GM12878 (cell line): Measurements from ENCODE around the gene SEMA3C. TPM values are rescaled to one million over a fixed set of nuclear protein-coding genes. Genes with fewer than 3 reads are reported as not detected.

Experiments
- ATAC-seq: fragments of 200-7000 bp; cut with Tn5 transposase; 3 replicates; pipeline ENCODE4 v1.9.1; 2020; ENCODE audit warnings: mild to moderate bottlenecking, moderate library complexity
- BruUV-seq: library from RNA; stranded (reverse); fragments of 400-500 nt; replicated peaks from 2 replicates; lab custom pipeline; 2021; lab: Mats Ljungman, UMichigan
- CTCF ChIA-PET: fragments of 300-600 bp; sonication (Branson Sonifier 250); formaldehyde crosslinking; extraction: SDS; loops from one replicate; lab custom pipeline; 2021; ENCODE audit warnings: inconsistent platforms; lab: Yijun Ruan, JAX
- POLR2A ChIA-PET: fragments of 350-600 bp; formaldehyde crosslinking; extraction: SDS; loops from one replicate; lab custom pipeline; 2021; ENCODE audit warnings: inconsistent platforms; lab: Charles Lee
- RAD21 ChIA-PET: fragments of 300-600 bp; sonication (Branson Sonifier 250); formaldehyde crosslinking; loops from one replicate; lab custom pipeline; 2023; ENCODE audit warnings: antibody characterized with exemption; ENCODE audit not compliant: unreplicated experiment; lab: Charles Lee
- SMC1A ChIA-PET: fragments of 300-600 bp; sonication (Branson Sonifier 250); formaldehyde crosslinking; loops from one replicate; lab custom pipeline; 2023; ENCODE audit not compliant: unreplicated experiment, uncharacterized antibody; lab: Charles Lee
- DNase-seq: peaks from one replicate; pipeline ENCODE4 v3.0.0-alpha.2; 2011; ENCODE audit warnings: low read depth, low spot score
- FAIRE-seq: peaks from 3 replicates; lab custom pipeline; 2011; peaks lifted over from hg19 to GRCh38; lab: Jason Lieb, UNC
- H2AFZ ChIP-seq: 2 replicates; pipeline ENCODE4 v1.6.0; 2011; ENCODE audit warnings: low read depth, low read length, control low read depth; ENCODE audit not compliant: control insufficient read depth
- H3K27ac ChIP-seq: 2 replicates; pipeline ENCODE4 v1.5.1; 2011; ENCODE audit warnings: control low read depth; ENCODE audit not compliant: control insufficient read depth, insufficient read depth
- H3K27me3 ChIP-seq, 2 experiments: replicated peaks in 1 of 2; 2 replicates each; pipeline versions ENCODE4 v1.6.0 to v1.6.1; 2011; ENCODE audit warnings: low read length in 1 of 2; ENCODE audit not compliant: control insufficient read depth in 2 of 2, insufficient read depth in 2 of 2
- H3K36me3 ChIP-seq, 2 experiments: 2 replicates each; pipeline ENCODE4 v1.5.1; 2011; ENCODE audit warnings: low read length in 1 of 2; ENCODE audit not compliant: control insufficient read depth in 2 of 2, insufficient read depth in 2 of 2
- H3K4me1 ChIP-seq: 2 replicates; pipeline ENCODE4 v1.6.1; 2011; ENCODE audit warnings: mild to moderate bottlenecking, low read length, moderate library complexity, mixed read lengths; ENCODE audit not compliant: control insufficient read depth, insufficient read depth
- H3K4me2 ChIP-seq: 2 replicates; pipeline ENCODE4 v1.6.0; 2011; ENCODE audit warnings: control low read depth; ENCODE audit not compliant: control insufficient read depth, insufficient read depth
- H3K4me3 ChIP-seq: fragments of 200-600 bp; sonication (generic); 2 replicates; pipeline ENCODE4 v1.5.1; 2016
- H3K79me2 ChIP-seq: 2 replicates; pipeline ENCODE4 v1.6.0; 2011; ENCODE audit warnings: low read length; ENCODE audit not compliant: control insufficient read depth, insufficient read depth
- H3K9ac ChIP-seq: 2 replicates; pipeline ENCODE4 v1.8.0; 2011; ENCODE audit warnings: low read length, control low read depth, mixed read lengths; ENCODE audit not compliant: control insufficient read depth, insufficient read depth
- H3K9me3 ChIP-seq: replicated peaks from 3 replicates; pipeline ENCODE4 v1.5.1; 2011; ENCODE audit warnings: mild to moderate bottlenecking, low read length; ENCODE audit not compliant: control insufficient read depth, insufficient read depth
- H4K20me1 ChIP-seq: 2 replicates; pipeline ENCODE4 v1.6.0; 2011; ENCODE audit not compliant: control insufficient read depth, insufficient read depth
- ASH2L ChIP-seq: fragments of 300-600, 200-600 bp; sonication (generic); IDR thresholded peaks from 2 replicates; pipeline ENCODE4 v1.6.1; 2017; ENCODE audit warnings: low read depth, mild to moderate bottlenecking, borderline replicate concordance
- ETV6 ChIP-seq, 2 experiments: fragments of 450-650 bp in 1 of 2; IDR thresholded peaks in 1 of 2; conservative IDR thresholded peaks in 1 of 2; 2 replicates each; pipeline ENCODE4 v1.6.1; 2014; ENCODE audit warnings: antibody characterized with exemption in 1 of 2, borderline replicate concordance in 1 of 2, low read depth in 1 of 2, mild to moderate bottlenecking in 1 of 2, moderate library complexity in 1 of 2
- EZH2 ChIP-seq: IDR thresholded peaks from 2 replicates; pipeline ENCODE4 v1.6.1; 2012; ENCODE audit warnings: low read depth, mild to moderate bottlenecking, control low read depth, inconsistent platforms, low read length, borderline replicate concordance; ENCODE audit not compliant: control insufficient read depth
- IRF4 ChIP-seq: IDR thresholded peaks from 2 replicates; pipeline ENCODE4 v1.6.1; 2011; ENCODE audit warnings: low read depth, low read length
- LARP7 ChIP-seq: fragments of 450-650 bp; IDR thresholded peaks from 2 replicates; pipeline ENCODE4 v1.6.1; 2017; ENCODE audit warnings: mild to moderate bottlenecking
- MTA2 ChIP-seq: fragments of 450-650 bp; IDR thresholded peaks from 2 replicates; pipeline ENCODE4 v1.6.1; 2016; ENCODE audit warnings: low read depth, mild to moderate bottlenecking, moderate library complexity
- RAD21 ChIP-seq: IDR thresholded peaks from 2 replicates; pipeline ENCODE4 v1.6.1; 2011; ENCODE audit warnings: mild to moderate bottlenecking, low read depth, low read length, moderate library complexity; ENCODE audit not compliant: insufficient read depth
- RELA ChIP-seq: fragments of 450-650 bp; IDR thresholded peaks from 2 replicates; pipeline ENCODE4 v1.8.0; 2014; ENCODE audit warnings: borderline replicate concordance; ENCODE audit not compliant: partially characterized antibody
- SIN3A ChIP-seq: IDR thresholded peaks from 2 replicates; pipeline ENCODE4 v1.6.1; 2012; ENCODE audit warnings: low read depth, low read length, improper control_type of control experiment
- SIX5 ChIP-seq: IDR thresholded peaks from 2 replicates; pipeline ENCODE4 v1.6.1; 2011; ENCODE audit warnings: mild to moderate bottlenecking, low read depth, low read length, moderate library complexity; ENCODE audit not compliant: severe bottlenecking
- SMAD1 ChIP-seq: fragments of 450-650 bp; IDR thresholded peaks from 2 replicates; pipeline ENCODE4 v1.6.1; 2018; ENCODE audit warnings: mild to moderate bottlenecking, low read depth; ENCODE audit not compliant: partially characterized antibody
- SRF ChIP-seq, 2 experiments: IDR thresholded peaks; 2 replicates each; pipeline ENCODE4 v1.6.1; 2011; ENCODE audit warnings: low read depth in 2 of 2, low read length in 2 of 2, mild to moderate bottlenecking in 1 of 2, moderate library complexity in 1 of 2
- WGBS: methylation state at CpG from one replicate; pipeline ENCODE4 v1.1.6; 2016; ENCODE audit warnings: low lambda C conversion rate; ENCODE audit not compliant: insufficient replicate concordance, insufficient coverage; ENCODE audit errors: missing lambda C conversion rate; 5-methylcytosine and 5-hydroxymethylcytosine counted together
- in situ Hi-C: fragments of 300-500 bp; cut with MboI; formaldehyde crosslinking; loops from 9 replicates; pipeline ENCODE4 v1.14.3; 2018; ENCODE audit warnings: mixed read lengths
- intact Hi-C: fragments of 100-400 bp; cut with micrococcal nuclease; formaldehyde crosslinking; loops from one replicate; pipeline ENCODE4 v1.14.2; 2022; ENCODE audit not compliant: unreplicated experiment
- polyA plus RNA-seq, 11 experiments: library from polyadenylated mRNA; depleted of rRNA in 4 of 11; unstranded in 6 of 11; stranded (reverse) in 5 of 11; fragments of >200 nt; fragmentation: Nextera tagmentation in 4 of 11; fragmentation: Illumina TruSeq in 1 of 11; extraction: Ambion mirVana in 4 of 11; extraction: Trizol in 1 of 11; gene quantifications; 1 replicate in 1 of 11; 2 replicates in 10 of 11; pipeline versions ENCODE4 v1.2.1 to v1.2.3, GENCODE V29; 2011 to 2016; ENCODE audit warnings: inconsistent platforms in 2 of 11, missing spikeins in 2 of 11, low read depth in 1 of 11
- total RNA-seq, 4 experiments: library from RNA; depleted of rRNA in 3 of 4; stranded (reverse); fragments of >200 nt in 3 of 4; fragmentation: Illumina TruSeq in 1 of 4; extraction: Trizol in 1 of 4; gene quantifications; 2 replicates each; pipeline versions ENCODE4 v1.2.1 to v1.2.3, GENCODE V29; 2013 to 2021
- TF ChIP-seq, protein P1 (sequence below): fragments of 450-650 bp; IDR thresholded peaks from 2 replicates; pipeline ENCODE4 v1.6.1; 2014; ENCODE audit warnings: mild to moderate bottlenecking
- TF ChIP-seq, protein P2 (sequence below): IDR thresholded peaks from 2 replicates; pipeline ENCODE4 v1.6.1; 2011; ENCODE audit warnings: low read depth, mild to moderate bottlenecking, low read length, moderate library complexity, borderline replicate concordance; ENCODE audit errors: extremely low read depth
- TF ChIP-seq, protein P3 (sequence below): fragments of 450-650 bp; IDR thresholded peaks from 2 replicates; pipeline ENCODE4 v1.6.1; 2017; ENCODE audit warnings: low read depth, mild to moderate bottlenecking, moderate library complexity
- TF ChIP-seq, protein P4 (sequence below): fragments of 150-350 bp; IDR thresholded peaks from 2 replicates; pipeline ENCODE4 v1.6.1; 2014; ENCODE audit warnings: mild to moderate bottlenecking, low read depth, low read length
- TF ChIP-seq, protein P5 (sequence below): fragments of 450-650 bp; IDR thresholded peaks from 2 replicates; pipeline ENCODE4 v1.6.1; 2017; ENCODE audit warnings: mild to moderate bottlenecking, low read depth, inconsistent platforms; ENCODE audit not compliant: poor library complexity, severe bottlenecking

Gene SEMA3C
- total and polyA plus RNA-seq, 10 of the 15 experiments (the other 5 are each of a cell fraction or from before 2014, with no cell fraction given), result 0.01 to 0.41 (median 0.11) TPM; not detected in 6

DNA sequence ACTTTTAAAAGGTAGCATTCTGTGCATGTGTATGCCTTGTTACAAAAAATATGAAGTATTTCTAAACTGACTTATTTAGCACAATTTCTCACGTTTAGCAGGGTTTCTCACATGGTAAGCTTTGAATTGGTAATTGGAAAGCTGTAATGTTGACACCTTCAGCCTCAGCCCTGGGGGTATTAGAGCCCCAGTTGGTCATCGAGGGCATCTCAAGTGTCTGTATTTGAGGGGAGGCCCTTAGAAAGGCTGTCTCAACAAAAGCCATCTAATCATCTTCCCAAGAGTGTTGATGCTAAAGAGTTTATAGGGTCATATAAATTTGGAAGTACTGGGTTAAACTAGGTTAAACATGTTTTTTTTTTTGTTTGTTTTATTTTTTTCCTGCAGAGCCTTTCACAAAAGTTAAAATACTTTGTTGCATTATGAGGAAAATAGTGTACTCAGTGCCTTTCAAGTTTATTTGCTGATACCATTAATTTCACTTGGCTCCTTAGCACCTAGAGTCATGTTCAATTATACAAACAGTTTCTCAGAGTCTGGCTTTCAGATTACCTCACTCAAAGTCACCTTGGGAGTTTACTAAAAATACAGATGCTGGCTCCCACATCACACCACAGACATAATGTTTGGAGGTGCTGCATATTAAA, 146.4 kb downstream of the SEMA3C start:
- no peak for FAIRE-seq
- Histone ChIP-seq H3K27me3 (no peaks in the 10 kb centered on the region), H4K20me1 (no peaks in the 10 kb centered on the region), H3K9me3 (no peaks in the 10 kb centered on the region), H3K27ac (no peak overlapping the region), H2AFZ (no peak overlapping the region), H3K9ac (no peak overlapping the region), H3K4me3 (no peak overlapping the region), H3K79me2 (no peaks in the 10 kb centered on the region), H3K4me2 (no peak overlapping the region), H3K4me1 (no peaks in the 10 kb centered on the region), H3K36me3 (no peaks in the 10 kb centered on the region)
- ChIA-PET SMC1A (interaction anchor here (1.2 kb wide), 1 partner anchor 8 kb away, joined by 3 read pairs; no protein-coding TSS in a partner anchor), POLR2A (no interaction called here), CTCF (no interaction called here), RAD21 (no interaction called here)
- intact Hi-C loops (loop anchor here (5.0 kb wide), 1 partner anchor 50 kb away; no protein-coding TSS in a partner anchor), in situ Hi-C loops (no loop called here)
- DNase-seq, result no peak
- ATAC-seq, result no peak
- 3% methylated on average over 2 of the region's 2 CpGs for WGBS
- BruUV-seq, result no TSS peak
- TF ChIP-seq RAD21 (no peak), MTA2 (no peak), ASH2L (no peak), RELA (no peak), SIX5 (no peak), EZH2 (no peak), SIN3A (no peak), SRF (IDR thresholded peaks at IDR 0.05; ENCODE audit: low read depth in 2 of 2, low read length in 2 of 2) (no peak), ETV6 (conservative IDR thresholded peaks at IDR 0.05 in 1 of 2, IDR thresholded peaks at IDR 0.05 in 1 of 2; ENCODE audit: borderline replicate concordance in 1 of 2, low read depth in 1 of 2) (no peak), IRF4 (no peak), LARP7 (no peak), SMAD1 (no peak)
- TF ChIP-seq, protein P1, sequence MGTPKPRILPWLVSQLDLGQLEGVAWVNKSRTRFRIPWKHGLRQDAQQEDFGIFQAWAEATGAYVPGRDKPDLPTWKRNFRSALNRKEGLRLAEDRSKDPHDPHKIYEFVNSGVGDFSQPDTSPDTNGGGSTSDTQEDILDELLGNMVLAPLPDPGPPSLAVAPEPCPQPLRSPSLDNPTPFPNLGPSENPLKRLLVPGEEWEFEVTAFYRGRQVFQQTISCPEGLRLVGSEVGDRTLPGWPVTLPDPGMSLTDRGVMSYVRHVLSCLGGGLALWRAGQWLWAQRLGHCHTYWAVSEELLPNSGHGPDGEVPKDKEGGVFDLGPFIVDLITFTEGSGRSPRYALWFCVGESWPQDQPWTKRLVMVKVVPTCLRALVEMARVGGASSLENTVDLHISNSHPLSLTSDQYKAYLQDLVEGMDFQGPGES, result no peak
- TF ChIP-seq, protein P2, sequence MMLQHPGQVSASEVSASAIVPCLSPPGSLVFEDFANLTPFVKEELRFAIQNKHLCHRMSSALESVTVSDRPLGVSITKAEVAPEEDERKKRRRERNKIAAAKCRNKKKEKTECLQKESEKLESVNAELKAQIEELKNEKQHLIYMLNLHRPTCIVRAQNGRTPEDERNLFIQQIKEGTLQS, result no peak
- TF ChIP-seq, protein P3, sequence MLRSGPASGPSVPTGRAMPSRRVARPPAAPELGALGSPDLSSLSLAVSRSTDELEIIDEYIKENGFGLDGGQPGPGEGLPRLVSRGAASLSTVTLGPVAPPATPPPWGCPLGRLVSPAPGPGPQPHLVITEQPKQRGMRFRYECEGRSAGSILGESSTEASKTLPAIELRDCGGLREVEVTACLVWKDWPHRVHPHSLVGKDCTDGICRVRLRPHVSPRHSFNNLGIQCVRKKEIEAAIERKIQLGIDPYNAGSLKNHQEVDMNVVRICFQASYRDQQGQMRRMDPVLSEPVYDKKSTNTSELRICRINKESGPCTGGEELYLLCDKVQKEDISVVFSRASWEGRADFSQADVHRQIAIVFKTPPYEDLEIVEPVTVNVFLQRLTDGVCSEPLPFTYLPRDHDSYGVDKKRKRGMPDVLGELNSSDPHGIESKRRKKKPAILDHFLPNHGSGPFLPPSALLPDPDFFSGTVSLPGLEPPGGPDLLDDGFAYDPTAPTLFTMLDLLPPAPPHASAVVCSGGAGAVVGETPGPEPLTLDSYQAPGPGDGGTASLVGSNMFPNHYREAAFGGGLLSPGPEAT, result no peak
- TF ChIP-seq, protein P4, sequence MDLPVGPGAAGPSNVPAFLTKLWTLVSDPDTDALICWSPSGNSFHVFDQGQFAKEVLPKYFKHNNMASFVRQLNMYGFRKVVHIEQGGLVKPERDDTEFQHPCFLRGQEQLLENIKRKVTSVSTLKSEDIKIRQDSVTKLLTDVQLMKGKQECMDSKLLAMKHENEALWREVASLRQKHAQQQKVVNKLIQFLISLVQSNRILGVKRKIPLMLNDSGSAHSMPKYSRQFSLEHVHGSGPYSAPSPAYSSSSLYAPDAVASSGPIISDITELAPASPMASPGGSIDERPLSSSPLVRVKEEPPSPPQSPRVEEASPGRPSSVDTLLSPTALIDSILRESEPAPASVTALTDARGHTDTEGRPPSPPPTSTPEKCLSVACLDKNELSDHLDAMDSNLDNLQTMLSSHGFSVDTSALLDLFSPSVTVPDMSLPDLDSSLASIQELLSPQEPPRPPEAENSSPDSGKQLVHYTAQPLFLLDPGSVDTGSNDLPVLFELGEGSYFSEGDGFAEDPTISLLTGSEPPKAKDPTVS, result no peak
- TF ChIP-seq, protein P5, sequence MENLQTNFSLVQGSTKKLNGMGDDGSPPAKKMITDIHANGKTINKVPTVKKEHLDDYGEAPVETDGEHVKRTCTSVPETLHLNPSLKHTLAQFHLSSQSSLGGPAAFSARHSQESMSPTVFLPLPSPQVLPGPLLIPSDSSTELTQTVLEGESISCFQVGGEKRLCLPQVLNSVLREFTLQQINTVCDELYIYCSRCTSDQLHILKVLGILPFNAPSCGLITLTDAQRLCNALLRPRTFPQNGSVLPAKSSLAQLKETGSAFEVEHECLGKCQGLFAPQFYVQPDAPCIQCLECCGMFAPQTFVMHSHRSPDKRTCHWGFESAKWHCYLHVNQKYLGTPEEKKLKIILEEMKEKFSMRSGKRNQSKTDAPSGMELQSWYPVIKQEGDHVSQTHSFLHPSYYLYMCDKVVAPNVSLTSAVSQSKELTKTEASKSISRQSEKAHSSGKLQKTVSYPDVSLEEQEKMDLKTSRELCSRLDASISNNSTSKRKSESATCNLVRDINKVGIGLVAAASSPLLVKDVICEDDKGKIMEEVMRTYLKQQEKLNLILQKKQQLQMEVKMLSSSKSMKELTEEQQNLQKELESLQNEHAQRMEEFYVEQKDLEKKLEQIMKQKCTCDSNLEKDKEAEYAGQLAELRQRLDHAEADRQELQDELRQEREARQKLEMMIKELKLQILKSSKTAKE, result no peak
